ENCODE measurements around the gene PXK. TPM values are rescaled to one million over a fixed set of nuclear protein-coding genes. Genes with fewer than 3 reads are reported as not detected.

The PXK gene
- total RNA-seq, 1 donor from 2014 or later: 18.8 TPM

GRCh38 chr3:58474348-58474911 lies 141.7 kb downstream of the PXK start:
- Mint-ChIP-seq H3K27ac (ENCODE audit: unreplicated experiment) (no peak overlapping the region), H3K27me3 (ENCODE audit: unreplicated experiment) (peaks cover 1% of the 10 kb centered on the region), H3K4me1 (ENCODE audit: unreplicated experiment) (peaks cover 15% of the 10 kb centered on the region), H3K36me3 (ENCODE audit: low read depth, unreplicated experiment) (no peaks in the 10 kb centered on the region), H3K9me3 (ENCODE audit: unreplicated experiment) (no peaks in the 10 kb centered on the region), H3K4me3 (ENCODE audit: unreplicated experiment) (peak overlapping the region; percentile 51)
- no peak for TF ChIP-seq CTCF (IDR thresholded peaks at IDR 0.05; ENCODE audit: unreplicated experiment)
- DNase-seq (ENCODE audit: low spot score): no peak

- DNase-seq (ENCODE audit: low spot score): no peak
- no peak overlapping the region for H3K4me3 Mint-ChIP-seq (ENCODE audit: unreplicated experiment)
- no peaks in the 10 kb centered on the region for H3K36me3 Mint-ChIP-seq (ENCODE audit: low read depth, unreplicated experiment)
- peaks cover 15% of the 10 kb centered on the region for H3K4me1 Mint-ChIP-seq (ENCODE audit: unreplicated experiment)
- H3K27me3 Mint-ChIP-seq (ENCODE audit: unreplicated experiment): peaks cover 1% of the 10 kb centered on the region
- no peaks in the 10 kb centered on the region for H3K9me3 Mint-ChIP-seq (ENCODE audit: unreplicated experiment)
- no peak overlapping the region for H3K27ac Mint-ChIP-seq (ENCODE audit: unreplicated experiment)
- no peak for TF ChIP-seq CTCF (IDR thresholded peaks at IDR 0.05; ENCODE audit: unreplicated experiment)
These were observed 142.4 kb downstream of the PXK start for GRCh38 chr3:58474967-58475578.

Other genes starting within 250 kb of the PXK start
- 1.6 TPM for gene DNASE1L3, start 121.9 kb upstream of the PXK start, total RNA-seq (ENCODE audit: unreplicated experiment)
- 3.0 TPM for gene ABHD6, start 95.1 kb upstream of the PXK start, total RNA-seq (ENCODE audit: unreplicated experiment)
- gene RPP14, start 26.6 kb upstream of the PXK start, total RNA-seq (ENCODE audit: unreplicated experiment): 15.2 TPM
- gene HTD2, start 26.4 kb upstream of the PXK start, total RNA-seq (ENCODE audit: unreplicated experiment): 8.4 TPM
- gene PDHB, start 100.9 kb downstream of the PXK start, total RNA-seq (ENCODE audit: unreplicated experiment): 72.8 TPM
- 11.9 TPM for gene KCTD6, start 159.2 kb downstream of the PXK start, total RNA-seq (ENCODE audit: unreplicated experiment)
- 1.1 TPM for gene ACOX2, start 204.3 kb downstream of the PXK start, total RNA-seq (ENCODE audit: unreplicated experiment)
- 0.18 TPM for gene FAM107A, start 244.5 kb downstream of the PXK start, total RNA-seq (ENCODE audit: unreplicated experiment)

Measured in endothelial cell (in vitro differentiated cells).